ENCODE measurements around the gene NDUFS4.
"Not testable (repeated sequence)": the region's sequence is repeated elsewhere in the genome, so short reads cannot be mapped to it uniquely, and the experiment has no call there.

The NDUFS4 gene

GRCh38 chr5:53576674-53577073 is 16.2 kb downstream of the NDUFS4 start:
- no peak for DNase-seq

- DNase-seq, result no peak
Measured at GRCh38 chr5:53578854-53579253, 18.4 kb downstream of the NDUFS4 start.

- no peak for DNase-seq
Measured at GRCh38 chr5:53580547-53580946, 20.1 kb downstream of the NDUFS4 start.

- DNase-seq, result no peak
Measured at GRCh38 chr5:53582225-53582624, 21.8 kb downstream of the NDUFS4 start.

- DNase-seq, result no peak
Measured at GRCh38 chr5:53590759-53591158, 30.3 kb downstream of the NDUFS4 start.

- no peak for DNase-seq
Measured at GRCh38 chr5:53594419-53594818, 34.0 kb downstream of the NDUFS4 start.

GRCh38 chr5:53597894-53598293 is 37.5 kb downstream of the NDUFS4 start:
- no peak for DNase-seq

GRCh38 chr5:53601570-53601969 is 41.1 kb downstream of the NDUFS4 start:
- no peak for DNase-seq

- no peak for DNase-seq
Measured at GRCh38 chr5:53603009-53603687, 42.7 kb downstream of the NDUFS4 start.

- no peak for DNase-seq
Measured at GRCh38 chr5:53604309-53604708, 43.9 kb downstream of the NDUFS4 start.

- DNase-seq, result no peak
Measured at GRCh38 chr5:53607886-53608285, 47.4 kb downstream of the NDUFS4 start.

GRCh38 chr5:53608897-53609296 is 48.5 kb downstream of the NDUFS4 start:
- DNase-seq, result not testable (repeated sequence)

- DNase-seq, result no peak
Measured at GRCh38 chr5:53613061-53613460, 52.6 kb downstream of the NDUFS4 start.

GRCh38 chr5:53613536-53613935 is 53.1 kb downstream of the NDUFS4 start:
- DNase-seq, result no peak

GRCh38 chr5:53614376-53614885 is 54.0 kb downstream of the NDUFS4 start:
- no peak for DNase-seq

GRCh38 chr5:53616939-53617549 is 56.6 kb downstream of the NDUFS4 start:
- DNase-seq, result no peak

- no peak for DNase-seq
Measured at GRCh38 chr5:53631251-53631650, 70.8 kb downstream of the NDUFS4 start.

- no peak for DNase-seq
Measured at GRCh38 chr5:53642061-53642460, 81.6 kb downstream of the NDUFS4 start.

GRCh38 chr5:53643445-53643844 is 83.0 kb downstream of the NDUFS4 start:
- no peak for DNase-seq

GRCh38 chr5:53645078-53645477 is 84.6 kb downstream of the NDUFS4 start:
- no peak for DNase-seq

- DNase-seq, result no peak
Measured at GRCh38 chr5:53649352-53649751, 88.9 kb downstream of the NDUFS4 start.

- DNase-seq, result not testable (repeated sequence)
Measured at GRCh38 chr5:53660573-53660972, 100.1 kb downstream of the NDUFS4 start.

GRCh38 chr5:53665313-53665712 is 104.9 kb downstream of the NDUFS4 start:
- not testable (repeated sequence) for DNase-seq

GRCh38 chr5:53667621-53668020 is 107.2 kb downstream of the NDUFS4 start:
- DNase-seq, result no peak

GRCh38 chr5:53671447-53671846 is 111.0 kb downstream of the NDUFS4 start:
- DNase-seq, result no peak

All from NCI-H1417 treated with DMSO at 0.1 percent for 48 hours (cell line).